AG08396 (cell line): ENCODE data around the gene ARHGAP27.
"Not testable (repeated sequence)": the region's sequence is repeated elsewhere in the genome, so short reads cannot be mapped to it uniquely, and the experiment has no call there.

Experiments
- DNase-seq: peaks from one replicate; pipeline ENCODE4 v3.0.0; 2012; ENCODE audit warnings: low spot score, mixed read lengths

ARHGAP27 gene

GRCh38 chr17:45445901-45446743 is 13.5 kb upstream of the ARHGAP27 start:
- DNase-seq = peak; percentile 47

GRCh38 chr17:45444856-45445820 is 12.5 kb upstream of the ARHGAP27 start:
- not testable (repeated sequence) for DNase-seq

DNA sequence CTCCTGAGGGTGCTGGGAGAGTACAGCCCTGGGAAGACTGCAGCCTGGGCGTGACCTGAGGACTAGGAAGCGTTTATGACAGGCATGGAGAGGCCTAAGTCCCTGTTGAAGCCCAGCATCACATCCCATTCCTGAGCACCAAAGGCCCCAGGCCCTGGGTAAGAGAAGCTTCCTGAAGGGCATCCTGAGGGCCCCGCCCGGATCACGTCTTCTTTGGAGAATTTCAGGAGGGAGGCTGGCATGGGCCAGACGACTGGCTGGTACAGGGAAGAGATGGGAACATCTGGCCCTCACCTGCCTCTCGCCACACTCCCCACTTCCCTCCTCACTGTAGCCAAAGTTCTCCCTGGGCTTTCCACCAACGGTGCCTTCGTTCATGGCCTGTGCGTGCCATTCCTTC is 11.6 kb upstream of the ARHGAP27 start:
- DNase-seq = not testable (repeated sequence)

DNA sequence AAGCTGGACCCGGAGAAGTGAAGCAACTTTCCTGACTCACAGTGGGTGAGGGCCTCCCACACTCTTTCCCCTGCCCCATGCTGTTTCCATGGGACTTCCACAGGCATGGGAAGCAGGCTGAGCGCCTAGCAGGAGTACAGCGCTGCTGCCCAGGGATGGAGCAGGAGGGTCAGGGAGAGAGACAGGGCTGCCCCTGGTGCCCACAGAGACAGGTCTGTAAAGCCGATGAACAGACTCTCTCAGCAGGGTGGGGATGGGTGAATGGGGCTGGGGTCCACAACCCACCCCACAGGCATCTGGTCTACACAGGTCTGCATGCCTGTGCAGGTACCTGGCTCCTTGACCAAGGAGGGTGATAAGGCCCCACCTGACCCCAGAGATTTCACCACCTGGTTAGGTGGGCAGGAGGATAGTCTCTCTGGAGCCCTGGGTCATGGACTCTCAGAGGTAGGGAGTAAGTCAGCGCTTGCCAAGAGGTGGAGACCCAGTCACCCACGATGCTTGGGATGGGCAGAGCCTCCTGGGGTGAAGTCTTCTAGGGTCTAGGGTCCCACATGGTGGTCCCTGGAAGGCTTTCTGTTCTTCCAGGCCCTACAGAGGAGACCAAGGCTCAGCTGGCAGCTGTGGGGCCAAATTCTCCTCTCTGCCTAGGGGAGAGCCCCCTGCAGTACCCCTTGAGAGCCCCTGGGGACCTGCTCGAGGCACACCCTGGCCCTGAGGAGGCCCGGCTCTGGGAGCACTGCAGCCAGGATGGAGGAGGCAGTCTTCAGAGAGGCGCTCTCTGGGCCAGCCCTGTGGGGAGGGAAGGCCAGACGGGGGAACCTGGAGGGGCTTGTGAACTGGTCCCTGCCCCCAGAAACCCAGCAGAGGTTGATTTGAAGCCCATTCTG is 10.9 kb upstream of the ARHGAP27 start:
- DNase-seq = not testable (repeated sequence)

GRCh38 chr17:45441526-45442310 is 9.0 kb upstream of the ARHGAP27 start:
- no peak for DNase-seq

DNA sequence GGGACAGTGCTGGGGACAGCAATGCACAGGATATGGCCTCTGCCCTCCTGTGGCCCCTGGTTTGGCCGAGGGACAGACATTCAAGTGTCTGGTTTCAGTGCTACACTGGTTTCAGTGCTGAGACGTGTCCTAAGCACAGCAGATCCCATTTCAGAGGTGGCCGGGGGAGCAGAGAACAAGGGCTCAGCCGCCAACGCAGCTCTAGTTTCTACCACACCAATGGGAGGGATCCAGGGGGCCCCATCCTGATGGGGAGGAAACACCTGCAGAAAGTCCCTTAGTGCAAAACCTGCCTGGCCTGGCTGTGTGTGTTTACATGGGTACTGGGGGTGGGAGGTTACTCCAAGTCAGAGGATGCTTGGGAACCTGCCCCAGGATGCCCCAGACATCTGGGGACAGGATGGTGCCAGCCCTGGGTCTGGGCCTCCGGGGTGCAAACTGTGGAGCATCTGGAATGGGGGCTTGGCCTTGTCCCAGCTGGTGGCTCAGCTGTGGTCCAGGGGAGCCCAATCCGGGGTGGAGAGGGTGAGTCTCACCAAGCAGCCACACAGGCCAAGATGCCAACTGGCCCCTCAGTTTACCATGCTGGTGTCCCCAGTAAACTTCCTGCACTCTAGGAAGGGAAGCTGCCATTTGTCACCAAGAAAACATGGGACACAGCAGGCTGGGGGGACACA is 8.3 kb upstream of the ARHGAP27 start:
- DNase-seq = not testable (repeated sequence)

DNA sequence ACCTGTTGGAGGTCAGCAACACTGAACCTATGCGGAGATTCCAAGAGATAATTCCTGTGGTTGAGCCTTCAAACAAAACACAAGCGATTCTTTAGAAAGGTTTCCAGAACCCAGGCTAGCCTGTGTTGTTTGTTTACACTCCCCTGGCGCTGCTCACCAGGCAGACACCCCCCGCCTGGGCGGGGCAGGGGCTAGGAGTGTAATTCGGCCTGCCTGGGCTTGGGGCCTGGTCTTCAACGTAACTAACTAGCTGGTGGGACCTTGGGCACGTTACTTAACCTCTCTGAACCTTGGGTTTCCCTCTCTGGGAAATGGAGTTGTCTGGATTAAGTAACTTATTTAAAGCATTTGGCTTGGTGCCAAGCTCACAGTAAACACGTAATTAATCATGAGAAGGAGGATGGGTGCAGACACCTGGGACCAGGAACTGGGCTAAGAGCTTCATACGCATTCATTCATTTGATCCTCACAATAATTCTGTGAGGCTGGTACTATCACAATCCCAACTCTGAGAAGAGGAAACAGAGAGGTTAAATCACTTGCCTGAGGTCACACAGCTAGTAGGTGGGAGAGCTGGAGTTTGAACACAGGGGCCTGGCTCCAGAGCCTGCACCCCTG is 7.6 kb upstream of the ARHGAP27 start:
- no peak for DNase-seq

DNA sequence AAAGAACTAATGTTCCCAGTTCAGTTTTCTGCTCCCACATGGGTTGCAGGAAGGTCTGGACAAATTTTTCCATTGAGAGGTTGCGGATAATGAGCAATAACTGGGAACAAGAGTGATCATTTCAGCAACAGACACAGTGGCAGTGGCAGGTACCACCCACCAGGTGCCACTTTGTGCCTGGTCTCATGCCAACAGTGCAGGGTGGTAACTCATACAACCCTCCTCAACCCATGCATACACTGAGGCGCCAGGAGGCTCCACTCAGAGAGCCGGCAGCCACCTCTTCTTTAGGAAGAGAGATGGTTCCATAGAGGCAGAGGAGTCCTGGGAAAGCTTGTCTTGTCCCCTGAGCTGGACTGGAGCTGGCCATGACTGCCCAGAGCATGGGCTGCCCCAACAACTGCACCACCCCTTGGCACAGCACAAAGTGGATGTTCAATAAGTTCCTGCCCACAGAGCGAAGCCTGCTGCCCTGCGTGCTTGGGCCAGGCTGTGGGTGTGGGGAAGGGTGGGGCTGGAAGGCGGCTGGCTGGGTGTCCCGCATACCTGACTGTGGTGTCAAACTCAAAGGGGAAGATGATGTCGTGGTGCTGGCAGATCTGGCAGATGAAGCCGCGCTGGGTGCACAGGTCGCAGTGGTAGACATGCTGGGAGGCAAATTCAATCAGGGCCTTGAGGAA is 6.4 kb upstream of the ARHGAP27 start:
- DNase-seq = no peak

GRCh38 chr17:45437465-45438283 is 5.0 kb upstream of the ARHGAP27 start:
- no peak for DNase-seq

DNA sequence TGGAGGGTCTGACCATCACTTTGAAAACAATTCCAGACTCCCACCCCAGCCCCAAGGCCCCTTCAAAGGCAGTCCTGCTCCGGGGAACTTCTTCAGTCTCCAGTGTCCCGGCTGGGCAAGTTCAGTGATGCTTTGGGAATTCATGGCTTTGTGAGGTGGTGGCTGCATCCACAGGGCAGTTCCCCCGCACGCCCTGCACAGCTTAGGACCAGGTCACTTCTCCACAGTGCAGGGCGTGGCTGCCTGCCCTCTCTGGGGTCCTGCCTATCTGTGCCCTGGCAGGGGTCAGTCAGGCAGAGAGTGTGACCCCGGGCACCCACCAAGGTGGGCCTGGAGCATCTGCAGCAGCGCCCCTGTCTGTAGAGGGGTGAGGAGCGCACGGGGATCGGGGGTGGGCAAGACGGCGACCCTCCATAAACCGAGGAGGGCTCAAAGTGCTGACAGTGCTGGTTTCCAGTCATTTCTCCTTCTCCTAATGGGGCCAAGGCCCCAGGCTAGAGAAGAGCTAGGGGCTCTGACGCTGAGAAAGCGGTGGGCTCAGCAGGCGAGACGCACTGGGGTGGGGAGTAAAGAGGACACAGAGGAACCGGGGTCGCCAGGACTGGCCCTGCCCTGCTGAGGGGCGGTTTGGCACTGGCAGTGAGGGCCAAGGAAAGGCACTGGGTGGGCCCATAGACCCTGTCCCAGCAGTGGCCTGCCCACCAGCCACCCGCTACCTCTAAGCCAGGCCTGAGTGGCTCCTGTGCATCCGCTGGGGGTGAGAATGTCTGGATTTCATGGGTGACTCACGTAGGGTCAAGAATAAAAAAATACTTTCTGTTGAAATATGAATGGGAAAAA is 4.2 kb upstream of the ARHGAP27 start:
- DNase-seq = no peak

GRCh38 chr17:45436161-45436560 is 3.5 kb upstream of the ARHGAP27 start:
- DNase-seq = no peak

DNA sequence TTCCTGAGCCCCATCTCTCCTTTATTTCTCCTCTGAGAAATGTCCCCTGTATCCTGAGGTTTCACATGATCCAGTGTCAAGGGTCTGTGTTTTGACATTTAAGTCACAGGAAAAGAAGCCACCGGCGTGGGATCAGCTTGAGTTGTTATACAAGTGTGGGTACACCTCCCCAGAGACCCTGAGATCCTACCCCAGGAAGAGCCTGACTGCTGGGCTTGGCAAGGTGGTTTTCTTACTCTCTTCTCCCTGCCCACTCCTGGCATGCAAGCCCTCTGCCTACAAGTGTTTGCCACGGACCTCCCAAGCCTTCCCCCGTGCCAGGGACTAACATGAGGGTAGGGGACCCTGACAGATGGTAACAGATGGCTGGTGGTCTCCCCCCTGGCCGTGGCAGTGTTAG is 2.8 kb upstream of the ARHGAP27 start:
- no peak for DNase-seq

DNA sequence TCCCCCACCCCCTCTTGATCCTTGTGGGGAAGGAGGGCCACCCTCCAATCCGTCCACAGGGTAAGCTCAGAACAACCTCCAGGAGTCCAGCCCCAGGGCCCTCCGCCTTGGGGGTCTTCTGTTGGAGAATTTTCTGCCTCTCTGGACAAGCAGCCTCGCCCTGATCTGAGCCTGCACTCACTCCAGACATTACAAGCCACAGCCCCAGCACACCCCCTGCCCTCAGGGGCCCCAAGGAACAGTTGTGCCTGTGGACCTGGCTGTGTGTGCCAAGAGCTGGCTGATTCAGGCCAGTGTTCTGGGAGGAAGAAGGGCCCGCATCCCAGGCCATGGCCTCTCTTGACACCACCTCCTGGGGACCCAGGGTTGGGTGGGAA is 477 bp upstream of the ARHGAP27 start:
- no peak for DNase-seq

- DNase-seq = peak; percentile 81
Measured at GRCh38 chr17:45431531-45432404, 902 bp downstream of the ARHGAP27 start.

- peak; percentile 64 for DNase-seq
Measured at GRCh38 chr17:45430738-45431530, 1.7 kb downstream of the ARHGAP27 start.
